Testis (tissue), 3 donors: ENCODE results near the gene CCDC112. TPM values are rescaled to one million over a fixed set of nuclear protein-coding genes. Genes with fewer than 3 reads are reported as not detected.
A peak's percentile ranks its signal among the peaks of the same experiment; 100 is the strongest.
"Not testable (repeated sequence)": the region's sequence is repeated elsewhere in the genome, so short reads cannot be mapped to it uniquely, and the experiment has no call there.

Source experiments
- DNase-seq: peaks from one replicate; pipeline ENCODE4 v3.0.0-alpha.2; 2019
- H3K27ac ChIP-seq, 2 donors: fragments of 200-600 bp; sonication (generic); one replicate each; pipeline ENCODE4 v1.5.1; 2019
- H3K27me3 ChIP-seq: fragments of 200-600 bp; sonication (generic); one replicate; pipeline ENCODE4 v1.5.1; 2019
- H3K36me3 ChIP-seq: fragments of 200-600 bp; sonication (generic); one replicate; pipeline ENCODE4 v1.5.1; 2017; ENCODE audit warnings: low read depth; ENCODE audit errors: missing control alignments
- H3K4me1 ChIP-seq: fragments of 200-600 bp; sonication (generic); one replicate; pipeline ENCODE4 v1.5.1; 2019
- H3K4me3 ChIP-seq, 2 donors: fragments of 200-600 bp; sonication (generic); one replicate each; pipeline ENCODE4 v1.5.1; 2017 to 2019
- H3K9me3 ChIP-seq: fragments of 200-600 bp; sonication (generic); one replicate; pipeline ENCODE4 v1.5.1; 2017
- POLR2A ChIP-seq: fragments of 450-650 bp; IDR thresholded peaks from one replicate; pipeline ENCODE4 v1.6.1; 2017; ENCODE audit warnings: antibody characterized with exemption, mild to moderate bottlenecking, moderate library complexity
- WGBS, 2 donors: methylation state at CpG; one replicate each; pipeline ENCODE4 v1.1.5; 2018; 5-methylcytosine and 5-hydroxymethylcytosine counted together
- intact Hi-C: fragments of 100-400 bp; cut with DNase I; formaldehyde crosslinking; loops from one replicate; pipeline ENCODE4 v1.15.1; 2023; ENCODE audit warnings: low total_unique reads
- polyA plus RNA-seq: library from polyadenylated mRNA; stranded (reverse); fragments of 350-450 nt; fragmentation: Illumina TruSeq; extraction: RNeasy Lipid Tissue Mini Kit (QIAGEN cat#74804); gene quantifications from one replicate; pipeline ENCODE4 v1.2.3, GENCODE V29; 2014; ENCODE audit warnings: low read depth, low replicate concordance; ENCODE audit not compliant: insufficient read depth
- total RNA-seq, 2 donors: library from RNA; depleted of rRNA; stranded (reverse); fragments of >200 nt; gene quantifications; one replicate each; pipeline ENCODE4 v1.2.3, GENCODE V29; 2016
- TF ChIP-seq, protein P1 (sequence below), 3 experiments: fragments of 450-650 bp in 2 of 3; fragments of 200-600 bp in 1 of 3; sonication (generic) in 1 of 3; IDR thresholded peaks; one replicate each; pipeline ENCODE4 v1.5.1; 2016 to 2019; ENCODE audit warnings: antibody characterized with exemption in 3 of 3, mild to moderate bottlenecking in 2 of 3, moderate library complexity in 1 of 3

Gene CCDC112
- total and polyA plus RNA-seq, 3 donors from 2014 or later, result 15.3 to 30.9 (median 20.4) TPM

DNA sequence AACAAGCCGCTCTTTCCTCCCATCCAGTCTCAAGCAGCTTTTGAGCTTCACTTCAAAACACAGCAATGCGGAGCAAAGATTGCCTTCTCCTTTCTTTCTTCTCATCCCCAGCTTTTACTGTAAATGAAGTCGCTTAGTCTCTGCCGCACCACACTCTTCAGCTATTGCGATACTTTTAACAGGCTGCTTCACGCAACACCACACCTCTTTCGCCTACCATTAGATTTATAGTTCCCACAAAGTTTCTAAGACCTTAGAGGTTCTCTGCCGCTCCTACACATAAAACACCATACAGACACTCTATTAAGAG lies 34.5 kb downstream of the CCDC112 start:
- Histone ChIP-seq H3K27me3 (no peaks in the 10 kb centered on the region), H3K4me1 (peaks cover 5% of the 10 kb centered on the region), H3K4me3 (peak overlapping the region; percentile 74 to 85), H3K27ac (peak overlapping the region; percentile 45 to 78), H3K36me3 (no peaks in the 10 kb centered on the region), H3K9me3 (no peaks in the 10 kb centered on the region)
- DNase-seq, result no peak
- intact Hi-C loops, result no loop called here
- TF ChIP-seq, protein P1, sequence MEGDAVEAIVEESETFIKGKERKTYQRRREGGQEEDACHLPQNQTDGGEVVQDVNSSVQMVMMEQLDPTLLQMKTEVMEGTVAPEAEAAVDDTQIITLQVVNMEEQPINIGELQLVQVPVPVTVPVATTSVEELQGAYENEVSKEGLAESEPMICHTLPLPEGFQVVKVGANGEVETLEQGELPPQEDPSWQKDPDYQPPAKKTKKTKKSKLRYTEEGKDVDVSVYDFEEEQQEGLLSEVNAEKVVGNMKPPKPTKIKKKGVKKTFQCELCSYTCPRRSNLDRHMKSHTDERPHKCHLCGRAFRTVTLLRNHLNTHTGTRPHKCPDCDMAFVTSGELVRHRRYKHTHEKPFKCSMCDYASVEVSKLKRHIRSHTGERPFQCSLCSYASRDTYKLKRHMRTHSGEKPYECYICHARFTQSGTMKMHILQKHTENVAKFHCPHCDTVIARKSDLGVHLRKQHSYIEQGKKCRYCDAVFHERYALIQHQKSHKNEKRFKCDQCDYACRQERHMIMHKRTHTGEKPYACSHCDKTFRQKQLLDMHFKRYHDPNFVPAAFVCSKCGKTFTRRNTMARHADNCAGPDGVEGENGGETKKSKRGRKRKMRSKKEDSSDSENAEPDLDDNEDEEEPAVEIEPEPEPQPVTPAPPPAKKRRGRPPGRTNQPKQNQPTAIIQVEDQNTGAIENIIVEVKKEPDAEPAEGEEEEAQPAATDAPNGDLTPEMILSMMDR (IDR thresholded peaks at IDR 0.05), result no peak
- TF ChIP-seq POLR2A, result no peak
- WGBS, 2 donors, result 1 to 2% methylated on average over 8 of the region's 8 CpGs

DNA sequence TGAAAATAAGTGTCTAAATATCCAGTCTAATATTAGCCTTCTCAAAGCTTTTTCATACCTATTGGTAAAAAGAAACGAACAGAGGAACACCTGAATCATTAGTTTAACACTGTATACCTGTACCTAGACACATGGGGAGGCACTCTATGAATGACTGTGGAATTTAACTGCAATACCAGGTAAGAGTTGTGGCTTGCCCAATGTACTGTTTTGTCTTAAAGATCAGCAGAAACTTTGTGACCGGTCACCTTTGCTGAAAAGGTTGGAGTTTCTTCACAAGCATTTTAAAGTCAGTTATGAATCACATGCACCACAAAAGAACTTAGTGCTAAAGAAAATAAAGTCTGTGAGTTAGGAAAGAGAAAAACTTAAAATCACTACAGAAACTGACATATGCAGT lies 36.2 kb downstream of the CCDC112 start:
- Histone ChIP-seq H3K36me3 (no peaks in the 10 kb centered on the region), H3K4me1 (peaks cover 5% of the 10 kb centered on the region), H3K27ac (no peak overlapping the region), H3K4me3 (no peak overlapping the region), H3K27me3 (no peaks in the 10 kb centered on the region), H3K9me3 (no peaks in the 10 kb centered on the region)
- intact Hi-C loops, result no loop called here
- 90 to 93% methylated on average over 2 of the region's 2 CpGs for WGBS, 2 donors
- TF ChIP-seq, protein P1 (IDR thresholded peaks at IDR 0.05), result no peak
- no peak for TF ChIP-seq POLR2A
- DNase-seq, result no peak

DNA sequence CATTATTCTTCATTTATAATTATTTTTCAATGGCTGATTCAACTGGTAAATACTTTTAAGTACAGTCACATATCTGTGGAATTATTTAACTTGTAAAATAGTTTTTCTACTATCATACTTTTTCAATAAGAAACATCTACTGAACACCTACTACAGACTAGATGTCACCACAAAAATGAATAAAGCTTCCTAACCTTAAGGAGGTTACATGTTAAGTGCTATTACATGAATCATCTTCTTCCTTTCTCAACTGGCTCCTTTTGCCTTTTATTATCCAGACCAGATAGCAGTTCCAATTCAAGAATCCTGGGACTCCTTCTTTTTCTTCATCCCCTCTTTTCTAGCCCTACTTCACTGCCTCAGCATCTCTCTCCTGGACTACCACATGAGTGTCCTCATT lies 38.5 kb downstream of the CCDC112 start:
- Histone ChIP-seq H3K36me3 (no peaks in the 10 kb centered on the region), H3K27ac (no peak overlapping the region), H3K27me3 (no peaks in the 10 kb centered on the region), H3K4me3 (no peak overlapping the region), H3K4me1 (peaks cover 5% of the 10 kb centered on the region), H3K9me3 (no peaks in the 10 kb centered on the region)
- DNase-seq, result no peak
- intact Hi-C loops, result no loop called here
- TF ChIP-seq, protein P1 (IDR thresholded peaks at IDR 0.05), result no peak
- no peak for TF ChIP-seq POLR2A

DNA sequence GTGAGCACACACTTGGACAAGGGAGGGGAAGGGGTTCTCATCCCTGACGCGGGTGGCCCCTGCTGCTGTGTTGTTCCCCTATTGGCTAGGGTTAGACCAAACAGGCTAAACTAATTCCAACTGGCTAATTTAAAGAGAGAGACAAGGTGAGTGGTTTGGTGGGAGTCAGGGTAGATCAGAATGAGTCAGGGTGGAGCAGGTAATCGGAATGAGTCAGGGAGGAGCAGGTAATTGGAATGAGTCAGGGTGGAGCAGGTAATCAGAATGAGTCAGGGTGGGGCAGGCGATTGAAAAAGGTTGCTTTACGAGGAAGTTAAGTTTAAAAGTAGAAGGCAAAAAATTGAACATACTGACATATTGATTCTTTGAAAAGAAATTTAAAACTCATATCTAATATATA lies 47.1 kb downstream of the CCDC112 start:
- DNase-seq, H3K4me1 ChIP-seq, H3K36me3 ChIP-seq, H3K4me3 ChIP-seq, H3K27me3 ChIP-seq, intact Hi-C loops, H3K27ac ChIP-seq, H3K9me3 ChIP-seq: not testable (repeated sequence)
- 70 to 85% methylated on average over 5 of the region's 5 CpGs for WGBS, 2 donors

DNA sequence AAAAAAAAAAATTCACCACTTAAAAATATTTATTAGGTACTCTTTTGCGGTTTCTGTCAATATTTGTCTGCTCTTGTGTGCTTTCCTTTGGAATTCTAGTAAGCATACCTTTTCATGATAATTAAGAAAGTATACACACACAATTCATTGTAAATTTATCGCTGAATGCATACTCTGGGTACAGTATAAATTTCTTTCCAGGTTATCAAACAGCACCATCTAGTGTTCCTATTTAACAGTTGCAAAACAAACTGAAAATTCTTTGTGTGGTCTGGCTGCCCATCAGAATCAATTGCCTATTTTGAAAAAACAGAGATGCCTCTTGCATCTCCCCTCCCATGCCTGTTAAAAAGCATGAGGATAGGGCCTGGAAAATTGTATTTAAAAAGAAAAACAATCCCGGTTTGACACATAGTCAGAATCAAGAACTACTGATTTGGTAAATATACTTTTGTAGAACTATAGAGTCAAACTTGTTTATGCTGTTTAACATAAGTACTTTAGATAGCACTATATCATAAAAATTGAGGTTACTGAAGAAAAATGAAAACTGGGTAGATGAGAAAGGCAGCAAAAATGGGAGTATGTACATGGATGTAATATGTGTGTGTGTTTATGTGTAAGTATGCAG lies 50.0 kb downstream of the CCDC112 start:
- no peak for DNase-seq
- intact Hi-C loops, result no loop called here
- 47 to 58% methylated on average over 3 of the region's 3 CpGs for WGBS, 2 donors

More for the DNA sequence above, 50.0 kb downstream of the CCDC112 start:
- Histone ChIP-seq H3K9me3 (no peaks in the 10 kb centered on the region), H3K36me3 (no peaks in the 10 kb centered on the region), H3K27me3 (no peaks in the 10 kb centered on the region), H3K4me1 (no peaks in the 10 kb centered on the region), H3K4me3 (no peak overlapping the region), H3K27ac (no peak overlapping the region)
- TF ChIP-seq, protein P1 (IDR thresholded peaks at IDR 0.05), result peak in 2 of 3 experiments; percentile 36 to 62
- TF ChIP-seq POLR2A, result no peak
